Measurements from ENCODE around the gene NPDC1. TPM values are rescaled to one million over a fixed set of nuclear protein-coding genes. Genes with fewer than 3 reads are reported as not detected.
"Not testable (repeated sequence)": the region's sequence is repeated elsewhere in the genome, so short reads cannot be mapped to it uniquely, and the experiment has no call there.

NPDC1 gene
- total RNA-seq, 2 donors from 2014 or later = 49.7 to 57.8 TPM

GRCh38 chr9:137008312-137008711, 37.7 kb downstream of the NPDC1 start:
- Histone ChIP-seq H3K27ac (no peak overlapping the region), H3K4me1 (no peaks in the 10 kb centered on the region), H3K27me3 (no peaks in the 10 kb centered on the region), H3K36me3 (peaks cover 33% of the 10 kb centered on the region), H3K4me3 (no peak overlapping the region), H3K9me3 (no peaks in the 10 kb centered on the region)
- no peak for DNase-seq (ENCODE audit: low spot score)
- TF ChIP-seq CTCF (IDR thresholded peaks at IDR 0.05) = no peak

- TF ChIP-seq CTCF (IDR thresholded peaks at IDR 0.05) = no peak
- H3K27ac ChIP-seq = no peak overlapping the region
- no peak for DNase-seq (ENCODE audit: low spot score)
- H3K27me3 ChIP-seq = no peaks in the 10 kb centered on the region
- H3K9me3 ChIP-seq = no peaks in the 10 kb centered on the region
- no peaks in the 10 kb centered on the region for H3K4me1 ChIP-seq
- peaks cover 33% of the 10 kb centered on the region for H3K36me3 ChIP-seq
- H3K4me3 ChIP-seq = no peak overlapping the region
These were observed 38.1 kb downstream of the NPDC1 start for GRCh38 chr9:137007816-137008270.

- TF ChIP-seq CTCF (IDR thresholded peaks at IDR 0.05) = no peak
- DNase-seq (ENCODE audit: low spot score) = no peak
- H3K27ac ChIP-seq = no peak overlapping the region
- no peaks in the 10 kb centered on the region for H3K9me3 ChIP-seq
- H3K36me3 ChIP-seq = peaks cover 30% of the 10 kb centered on the region
- H3K27me3 ChIP-seq = no peaks in the 10 kb centered on the region
- H3K4me1 ChIP-seq = no peaks in the 10 kb centered on the region
- H3K4me3 ChIP-seq = no peak overlapping the region
These were observed 38.7 kb downstream of the NPDC1 start for GRCh38 chr9:137007108-137007815.

GRCh38 chr9:137006116-137007003, 39.6 kb downstream of the NPDC1 start:
- Histone ChIP-seq H3K36me3 (peaks cover 21% of the 10 kb centered on the region), H3K9me3 (no peaks in the 10 kb centered on the region), H3K27me3 (no peaks in the 10 kb centered on the region), H3K4me3 (no peak overlapping the region), H3K27ac (no peak overlapping the region), H3K4me1 (no peaks in the 10 kb centered on the region)
- no peak for TF ChIP-seq CTCF (IDR thresholded peaks at IDR 0.05)
- DNase-seq (ENCODE audit: low spot score) = no peak

- not testable (repeated sequence) for H3K27me3 ChIP-seq; H3K9me3 ChIP-seq; H3K4me3 ChIP-seq; H3K36me3 ChIP-seq; H3K4me1 ChIP-seq; H3K27ac ChIP-seq; DNase-seq (ENCODE audit: low spot score)
- peak in 1 of 2 donors; percentile 52 for TF ChIP-seq CTCF (IDR thresholded peaks at IDR 0.05)
These were observed 41.7 kb downstream of the NPDC1 start for GRCh38 chr9:137004285-137004684.

Data from right atrium auricular region (tissue), 2 donors.